Skin of body (tissue), 3 donors: ENCODE measurements around the gene STRN3. TPM values are rescaled to one million over a fixed set of nuclear protein-coding genes. Genes with fewer than 3 reads are reported as not detected.

Source experiments
- DNase-seq: peaks from one replicate; lab custom pipeline; 2025; lab: John Stamatoyannopoulos, UW
- small RNA-seq: library from RNA; depleted of rRNA; stranded (forward); fragments of <200 nt; gene quantifications from one replicate; pipeline ENCODE3, GENCODE V24; 2014; ENCODE audit warnings: low replicate concordance
- total RNA-seq: library from RNA; depleted of rRNA; stranded (reverse); fragments of >200 nt; gene quantifications from one replicate; pipeline ENCODE4 v1.2.3, GENCODE V29; 2014

STRN3 gene
- total RNA-seq, 1 donor from 2014 or later, result 60.6 TPM

GRCh38 chr14:30874120-30874998 is 151.8 kb downstream of the STRN3 start, which contains the start of gene COCH:
Gene COCH, plus strand, starts transcription at chr14:30874559. Its CDS starts 380 bp downstream, at chr14:30874939.
- DNase-seq, result no peak

GRCh38 chr14:30873308-30874119 is 152.7 kb downstream of the STRN3 start:
- no peak for DNase-seq

GRCh38 chr14:30872602-30873001 is 153.6 kb downstream of the STRN3 start:
- no peak for DNase-seq

GRCh38 chr14:30869551-30870155 is 156.5 kb downstream of the STRN3 start:
- DNase-seq, result no peak

GRCh38 chr14:30868736-30869135 is 157.4 kb downstream of the STRN3 start:
- no peak for DNase-seq

- DNase-seq, result no peak
Observed at GRCh38 chr14:30864934-30865333, 161.2 kb downstream of the STRN3 start.

GRCh38 chr14:30861200-30861599 is 165.0 kb downstream of the STRN3 start:
- DNase-seq, result no peak

- no peak for DNase-seq
Observed at GRCh38 chr14:30855345-30856037, 170.7 kb downstream of the STRN3 start.

- no peak for DNase-seq
Observed at GRCh38 chr14:30854492-30854891, 171.7 kb downstream of the STRN3 start.

GRCh38 chr14:30853946-30854345 is 172.2 kb downstream of the STRN3 start:
- DNase-seq, result no peak

- DNase-seq, result no peak
Observed at GRCh38 chr14:30849983-30850382, 176.2 kb downstream of the STRN3 start.

- no peak for DNase-seq
Observed at GRCh38 chr14:30849354-30849753, 176.8 kb downstream of the STRN3 start.

GRCh38 chr14:30848449-30849240 is 177.5 kb downstream of the STRN3 start:
- no peak for DNase-seq

Small RNAs within 50 kb of the gene (small RNA-seq; reads per million reads assigned to genes)
- gene HIGD1AP17, result not detected
- 0.45 reads per million, percentile 56 among the genes with 10 or more reads in this experiment for gene MIR624

Other genes with a start within 250 kb of the STRN3 start
- gene COCH, start 151.8 kb downstream of the STRN3 start, total RNA-seq, result 7.9 TPM
- gene AP4S1, start 730 bp downstream of the STRN3 start, total RNA-seq, result 10.9 TPM
- 273 TPM for gene HECTD1, start 181.4 kb upstream of the STRN3 start, total RNA-seq